Amniotic epithelial cell (primary cell): ENCODE measurements around the gene CLMN.

Source experiments
- DNase-seq: peaks from one replicate; pipeline ENCODE4 v3.0.0-alpha.2; 2010; ENCODE audit warnings: low read depth

Gene CLMN, protein sequence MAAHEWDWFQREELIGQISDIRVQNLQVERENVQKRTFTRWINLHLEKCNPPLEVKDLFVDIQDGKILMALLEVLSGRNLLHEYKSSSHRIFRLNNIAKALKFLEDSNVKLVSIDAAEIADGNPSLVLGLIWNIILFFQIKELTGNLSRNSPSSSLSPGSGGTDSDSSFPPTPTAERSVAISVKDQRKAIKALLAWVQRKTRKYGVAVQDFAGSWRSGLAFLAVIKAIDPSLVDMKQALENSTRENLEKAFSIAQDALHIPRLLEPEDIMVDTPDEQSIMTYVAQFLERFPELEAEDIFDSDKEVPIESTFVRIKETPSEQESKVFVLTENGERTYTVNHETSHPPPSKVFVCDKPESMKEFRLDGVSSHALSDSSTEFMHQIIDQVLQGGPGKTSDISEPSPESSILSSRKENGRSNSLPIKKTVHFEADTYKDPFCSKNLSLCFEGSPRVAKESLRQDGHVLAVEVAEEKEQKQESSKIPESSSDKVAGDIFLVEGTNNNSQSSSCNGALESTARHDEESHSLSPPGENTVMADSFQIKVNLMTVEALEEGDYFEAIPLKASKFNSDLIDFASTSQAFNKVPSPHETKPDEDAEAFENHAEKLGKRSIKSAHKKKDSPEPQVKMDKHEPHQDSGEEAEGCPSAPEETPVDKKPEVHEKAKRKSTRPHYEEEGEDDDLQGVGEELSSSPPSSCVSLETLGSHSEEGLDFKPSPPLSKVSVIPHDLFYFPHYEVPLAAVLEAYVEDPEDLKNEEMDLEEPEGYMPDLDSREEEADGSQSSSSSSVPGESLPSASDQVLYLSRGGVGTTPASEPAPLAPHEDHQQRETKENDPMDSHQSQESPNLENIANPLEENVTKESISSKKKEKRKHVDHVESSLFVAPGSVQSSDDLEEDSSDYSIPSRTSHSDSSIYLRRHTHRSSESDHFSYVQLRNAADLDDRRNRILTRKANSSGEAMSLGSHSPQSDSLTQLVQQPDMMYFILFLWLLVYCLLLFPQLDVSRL

GRCh38 chr14:95319312-95320077 lies at the start of gene CLMN:
Gene CLMN (minus strand): TSS chr14:95319908. CDS start chr14:95319792, 116 bp downstream.
- peak; percentile 24 for DNase-seq

- DNase-seq = peak; percentile 7
Measured at GRCh38 chr14:95365401-95365800, 45.7 kb upstream of the CLMN start.

GRCh38 chr14:95364481-95365209 lies 44.9 kb upstream of the CLMN start:
- DNase-seq = no peak

DNA sequence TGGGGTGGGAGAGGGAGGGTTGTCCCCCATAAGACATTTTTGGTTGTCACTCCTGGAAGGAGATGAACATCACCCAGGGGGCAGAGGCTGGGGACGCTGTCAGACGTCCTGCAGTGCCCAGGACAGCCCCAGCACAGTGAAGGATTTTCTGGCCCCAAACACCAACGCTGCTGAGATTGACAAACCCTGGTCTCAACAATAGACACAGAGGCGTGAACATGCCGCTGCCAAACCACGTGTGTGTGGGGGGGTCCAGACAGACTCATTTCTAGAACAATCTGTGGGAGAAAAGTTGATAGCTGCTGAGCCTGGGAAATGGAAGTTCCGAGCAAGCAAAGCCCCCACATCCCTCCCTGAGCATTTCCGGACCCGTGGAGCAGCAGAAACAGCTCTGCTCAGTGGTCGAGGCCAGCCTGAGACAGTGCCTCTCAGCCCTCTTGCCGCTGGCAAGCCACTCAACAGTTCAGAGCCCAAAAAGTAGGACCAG lies 43.8 kb upstream of the CLMN start:
- DNase-seq = peak; percentile 2

- DNase-seq = no peak
Measured at GRCh38 chr14:95362138-95362494, 42.4 kb upstream of the CLMN start.

GRCh38 chr14:95361373-95362137 lies 41.8 kb upstream of the CLMN start:
- peak; percentile 29 for DNase-seq

- no peak for DNase-seq
Measured at GRCh38 chr14:95360828-95361227, 41.1 kb upstream of the CLMN start.

- no peak for DNase-seq
Measured at GRCh38 chr14:95359994-95360826, 40.5 kb upstream of the CLMN start.

- DNase-seq = no peak
Measured at GRCh38 chr14:95356245-95356869, 36.6 kb upstream of the CLMN start.

DNA sequence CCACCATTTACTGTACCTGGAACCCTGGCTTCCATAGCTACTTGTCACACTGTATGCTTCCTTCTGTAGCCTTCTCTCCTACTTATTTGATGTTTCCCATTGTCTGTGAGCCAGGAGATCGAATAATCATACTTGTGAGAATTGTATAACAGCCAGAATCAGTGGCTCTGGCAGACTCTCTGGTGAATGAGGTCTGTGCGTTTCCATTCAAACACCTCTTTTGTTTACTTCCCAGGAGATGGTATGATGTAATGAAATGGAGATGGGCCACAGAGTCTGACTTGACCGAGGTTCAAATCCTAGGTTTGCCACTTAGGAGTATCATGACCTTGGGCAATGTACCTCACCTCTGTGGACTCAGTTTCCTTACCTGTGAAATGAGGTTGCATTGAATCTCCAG lies 35.7 kb upstream of the CLMN start:
- no peak for DNase-seq

GRCh38 chr14:95354834-95355233 lies 35.1 kb upstream of the CLMN start:
- no peak for DNase-seq

DNA sequence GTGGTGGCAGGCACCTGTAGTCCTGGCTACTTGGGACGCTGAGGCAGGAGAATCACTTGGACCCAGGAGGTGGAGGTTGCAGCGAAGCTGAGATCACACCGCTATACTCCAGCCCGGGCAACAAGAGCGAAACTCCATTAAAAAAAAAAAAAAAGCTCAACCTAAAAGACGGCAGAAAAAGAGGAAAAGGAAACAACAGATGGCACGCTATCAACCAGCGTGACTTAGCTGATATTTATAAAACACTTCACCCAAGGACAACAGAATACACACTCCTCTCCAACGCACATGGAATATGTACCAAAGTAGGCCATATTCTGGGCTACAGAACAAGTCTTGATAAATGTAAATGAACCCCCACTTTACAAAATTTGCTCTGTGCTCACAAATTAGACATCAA lies 34.0 kb upstream of the CLMN start:
- DNase-seq = no peak

GRCh38 chr14:95353007-95353406 lies 33.3 kb upstream of the CLMN start:
- DNase-seq = no peak

- no peak for DNase-seq
Measured at GRCh38 chr14:95352481-95352880, 32.8 kb upstream of the CLMN start.

GRCh38 chr14:95349241-95349640 lies 29.5 kb upstream of the CLMN start:
- no peak for DNase-seq

GRCh38 chr14:95348395-95349080 lies 28.8 kb upstream of the CLMN start:
- no peak for DNase-seq

GRCh38 chr14:95346820-95347219 lies 27.1 kb upstream of the CLMN start:
- no peak for DNase-seq

DNA sequence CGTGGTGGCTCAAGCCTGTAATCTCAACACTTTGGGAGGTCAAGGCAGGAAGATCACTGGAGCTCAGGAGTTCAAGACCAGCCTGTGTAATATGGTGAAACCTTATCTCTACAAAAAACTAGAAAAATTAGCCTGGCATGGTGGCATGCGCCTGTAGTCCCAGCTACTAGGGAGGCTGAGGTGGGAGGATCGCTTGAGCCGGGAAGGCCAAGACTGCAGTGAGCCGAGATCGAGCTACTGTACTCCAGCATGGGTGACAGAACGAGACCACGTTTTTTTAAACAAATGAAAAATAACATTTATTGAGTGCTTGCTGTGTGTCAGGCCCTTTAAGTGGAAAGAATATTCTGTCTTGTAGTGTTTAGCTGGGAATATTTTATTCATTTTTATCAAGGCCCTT lies 26.6 kb upstream of the CLMN start:
- no peak for DNase-seq

DNA sequence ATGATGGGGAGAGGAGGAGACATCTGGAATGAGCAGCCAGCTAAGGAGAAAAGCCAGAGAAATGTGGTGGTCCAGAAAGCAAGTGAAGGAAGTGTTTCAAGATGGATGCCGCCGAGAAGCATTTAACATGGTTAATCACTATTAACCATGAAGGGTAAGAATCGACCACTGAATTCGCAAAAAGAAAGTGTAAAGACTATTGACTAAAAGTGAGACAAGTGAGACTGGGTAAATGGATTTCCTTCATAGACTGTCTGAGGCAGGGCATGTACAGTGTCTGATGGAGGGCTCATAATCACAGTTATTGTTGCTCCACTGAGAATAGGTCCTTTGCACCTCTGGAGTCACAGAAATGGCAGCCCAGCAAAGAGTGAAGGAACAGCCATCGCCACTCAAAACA lies 25.3 kb upstream of the CLMN start:
- no peak for DNase-seq
